Ishikawa (cell line): ENCODE data around the gene CMPK2.

Experiments used
- CEBPB ChIP-seq: IDR thresholded peaks from 2 replicates; pipeline ENCODE4 v1.6.1; 2012
- EP300 ChIP-seq: IDR thresholded peaks from 2 replicates; pipeline ENCODE4 v1.6.1; 2012; ENCODE audit warnings: borderline replicate concordance
- FOXM1 ChIP-seq: IDR thresholded peaks from 2 replicates; pipeline ENCODE4 v1.6.1; 2012; ENCODE audit warnings: low read depth, borderline replicate concordance
- NFIC ChIP-seq: IDR thresholded peaks from 2 replicates; pipeline ENCODE4 v1.6.1; 2012
- RAD21 ChIP-seq: IDR thresholded peaks from 2 replicates; pipeline ENCODE4 v1.6.1; 2012; ENCODE audit warnings: low read depth
- TAF1 ChIP-seq: IDR thresholded peaks from 2 replicates; pipeline ENCODE4 v1.6.1; 2012; ENCODE audit warnings: low read depth, mild to moderate bottlenecking
- TCF12 ChIP-seq: IDR thresholded peaks from 2 replicates; pipeline ENCODE4 v1.6.1; 2012; ENCODE audit warnings: low read depth
- TEAD4 ChIP-seq: IDR thresholded peaks from 2 replicates; pipeline ENCODE4 v1.6.1; 2012
- YY1 ChIP-seq: IDR thresholded peaks from 2 replicates; pipeline ENCODE4 v1.6.1; 2012; ENCODE audit warnings: low read depth
- ZBTB7A ChIP-seq: IDR thresholded peaks from 2 replicates; pipeline ENCODE4 v1.6.1; 2012; ENCODE audit warnings: low read depth
- TF ChIP-seq, protein P1 (sequence below): IDR thresholded peaks from 2 replicates; pipeline ENCODE4 v1.6.1; 2012; ENCODE audit warnings: low read depth, mild to moderate bottlenecking
- TF ChIP-seq, protein P2 (sequence below): IDR thresholded peaks from 2 replicates; pipeline ENCODE4 v1.6.1; 2012
- TF ChIP-seq, protein P3 (sequence below): IDR thresholded peaks from 2 replicates; pipeline ENCODE4 v1.6.1; 2012

DNA sequence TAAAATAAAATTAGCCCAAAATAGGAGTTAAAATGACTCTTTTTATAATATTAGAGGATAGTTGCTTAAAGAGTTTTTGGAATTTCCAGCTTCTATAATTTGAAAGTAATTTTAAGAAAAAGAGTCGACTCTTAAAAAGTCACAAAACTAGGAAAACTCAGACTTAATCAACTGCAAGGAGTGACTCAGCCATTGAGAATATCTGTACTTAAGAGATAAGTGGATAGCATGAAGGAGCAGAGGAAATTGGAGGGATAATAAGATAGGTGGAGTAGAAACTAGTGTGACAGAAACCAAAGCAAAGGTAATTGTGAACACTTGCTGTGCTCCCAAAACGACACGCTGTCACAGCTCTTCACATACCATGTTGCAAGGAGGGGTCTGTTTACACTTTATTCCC lies 20.3 kb upstream of the CMPK2 start:
- TF ChIP-seq ZBTB7A (no peak), YY1 (no peak), TEAD4 (no peak), NFIC (no peak), TCF12 (no peak), EP300 (no peak), CEBPB (no peak), FOXM1 (no peak), RAD21 (no peak), TAF1 (no peak)
- TF ChIP-seq, protein P1, sequence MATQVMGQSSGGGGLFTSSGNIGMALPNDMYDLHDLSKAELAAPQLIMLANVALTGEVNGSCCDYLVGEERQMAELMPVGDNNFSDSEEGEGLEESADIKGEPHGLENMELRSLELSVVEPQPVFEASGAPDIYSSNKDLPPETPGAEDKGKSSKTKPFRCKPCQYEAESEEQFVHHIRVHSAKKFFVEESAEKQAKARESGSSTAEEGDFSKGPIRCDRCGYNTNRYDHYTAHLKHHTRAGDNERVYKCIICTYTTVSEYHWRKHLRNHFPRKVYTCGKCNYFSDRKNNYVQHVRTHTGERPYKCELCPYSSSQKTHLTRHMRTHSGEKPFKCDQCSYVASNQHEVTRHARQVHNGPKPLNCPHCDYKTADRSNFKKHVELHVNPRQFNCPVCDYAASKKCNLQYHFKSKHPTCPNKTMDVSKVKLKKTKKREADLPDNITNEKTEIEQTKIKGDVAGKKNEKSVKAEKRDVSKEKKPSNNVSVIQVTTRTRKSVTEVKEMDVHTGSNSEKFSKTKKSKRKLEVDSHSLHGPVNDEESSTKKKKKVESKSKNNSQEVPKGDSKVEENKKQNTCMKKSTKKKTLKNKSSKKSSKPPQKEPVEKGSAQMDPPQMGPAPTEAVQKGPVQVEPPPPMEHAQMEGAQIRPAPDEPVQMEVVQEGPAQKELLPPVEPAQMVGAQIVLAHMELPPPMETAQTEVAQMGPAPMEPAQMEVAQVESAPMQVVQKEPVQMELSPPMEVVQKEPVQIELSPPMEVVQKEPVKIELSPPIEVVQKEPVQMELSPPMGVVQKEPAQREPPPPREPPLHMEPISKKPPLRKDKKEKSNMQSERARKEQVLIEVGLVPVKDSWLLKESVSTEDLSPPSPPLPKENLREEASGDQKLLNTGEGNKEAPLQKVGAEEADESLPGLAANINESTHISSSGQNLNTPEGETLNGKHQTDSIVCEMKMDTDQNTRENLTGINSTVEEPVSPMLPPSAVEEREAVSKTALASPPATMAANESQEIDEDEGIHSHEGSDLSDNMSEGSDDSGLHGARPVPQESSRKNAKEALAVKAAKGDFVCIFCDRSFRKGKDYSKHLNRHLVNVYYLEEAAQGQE = no peak
- TF ChIP-seq, protein P2, sequence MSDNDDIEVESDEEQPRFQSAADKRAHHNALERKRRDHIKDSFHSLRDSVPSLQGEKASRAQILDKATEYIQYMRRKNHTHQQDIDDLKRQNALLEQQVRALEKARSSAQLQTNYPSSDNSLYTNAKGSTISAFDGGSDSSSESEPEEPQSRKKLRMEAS = no peak
- TF ChIP-seq, protein P3, sequence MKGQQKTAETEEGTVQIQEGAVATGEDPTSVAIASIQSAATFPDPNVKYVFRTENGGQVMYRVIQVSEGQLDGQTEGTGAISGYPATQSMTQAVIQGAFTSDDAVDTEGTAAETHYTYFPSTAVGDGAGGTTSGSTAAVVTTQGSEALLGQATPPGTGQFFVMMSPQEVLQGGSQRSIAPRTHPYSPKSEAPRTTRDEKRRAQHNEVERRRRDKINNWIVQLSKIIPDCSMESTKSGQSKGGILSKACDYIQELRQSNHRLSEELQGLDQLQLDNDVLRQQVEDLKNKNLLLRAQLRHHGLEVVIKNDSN = no peak
